SU-DHL-6 (cell line): ENCODE results near the gene MAP3K21.

Source experiments
- H2AFZ ChIP-seq: fragments of 200-600 bp; sonication (generic); 2 replicates; pipeline ENCODE4 v1.6.1; 2014; ENCODE audit warnings: low read depth, mild to moderate bottlenecking, moderate library complexity, mixed read lengths, antibody characterized with exemption, low read length; ENCODE audit not compliant: severe bottlenecking
- H3F3A ChIP-seq: fragments of 200-600 bp; shearing (Covaris generic); 2 replicates; pipeline ENCODE4 v1.6.0; 2016; ENCODE audit warnings: antibody characterized with exemption, mild to moderate bottlenecking; ENCODE audit not compliant: insufficient read depth
- H3K27ac ChIP-seq: fragments of 200-600 bp; sonication (generic); 2 replicates; pipeline ENCODE4 v1.5.1; 2016; ENCODE audit warnings: low read depth, mild to moderate bottlenecking, low read length, moderate library complexity, mixed read lengths
- H3K27me3 ChIP-seq: fragments of 200-600 bp; sonication (generic), shearing (Covaris generic); 2 replicates; pipeline ENCODE4 v1.6.0; 2014; ENCODE audit warnings: mild to moderate bottlenecking, low read length
- H3K36me3 ChIP-seq: fragments of 200-600 bp; sonication (generic); 2 replicates; pipeline ENCODE4 v1.6.1; 2014; ENCODE audit warnings: mild to moderate bottlenecking, low read length, mixed read lengths
- H3K4me2 ChIP-seq: fragments of 300-600, 200-600 bp; shearing (Covaris generic), sonication (generic); 2 replicates; pipeline ENCODE4 v1.6.0; 2014; ENCODE audit warnings: low read length, low read depth, mild to moderate bottlenecking; ENCODE audit not compliant: poor library complexity, severe bottlenecking
- H3K4me3 ChIP-seq: fragments of 200-600 bp; sonication (generic); 2 replicates; pipeline ENCODE4 v1.5.1; 2014; ENCODE audit warnings: antibody characterized with exemption, low read length, mild to moderate bottlenecking, mixed read lengths; ENCODE audit not compliant: insufficient read depth, poor library complexity, severe bottlenecking
- H3K79me2 ChIP-seq: fragments of 200-600 bp; sonication (generic); 2 replicates; pipeline ENCODE4 v1.6.1; 2014; ENCODE audit warnings: mild to moderate bottlenecking, low read length, moderate library complexity; ENCODE audit not compliant: insufficient read depth
- H3K9ac ChIP-seq: fragments of 200-600 bp; sonication (generic); 2 replicates; pipeline ENCODE4 v1.7.0; 2014; ENCODE audit warnings: mild to moderate bottlenecking, low read length
- H3K9me2 ChIP-seq: fragments of 200-600 bp; sonication (generic); replicated peaks from 2 replicates; pipeline ENCODE4 v1.6.1; 2014; ENCODE audit warnings: low read length; ENCODE audit not compliant: insufficient read depth
- H3K9me3 ChIP-seq: fragments of 200-600 bp; sonication (generic); 2 replicates; pipeline ENCODE4 v1.6.1; 2014; ENCODE audit warnings: low read length, mixed read lengths; ENCODE audit not compliant: insufficient read depth
- H4K20me1 ChIP-seq: fragments of 200-600 bp; sonication (generic); 2 replicates; pipeline ENCODE4 v1.6.1; 2014; ENCODE audit warnings: low read depth, mild to moderate bottlenecking, antibody characterized with exemption, low read length, moderate library complexity, mixed read lengths
- CTCF ChIP-seq: fragments of 200-600 bp; sonication (generic); IDR thresholded peaks from one replicate; pipeline ENCODE4 v1.5.1; 2017; ENCODE audit warnings: antibody characterized with exemption, mild to moderate bottlenecking, low read length, moderate library complexity; ENCODE audit not compliant: insufficient read depth, poor library complexity, severe bottlenecking
- EZH2phosphoT487 ChIP-seq: fragments of 200-600 bp; sonication (generic), shearing (Covaris generic); conservative IDR thresholded peaks from 2 replicates; pipeline ENCODE4 v1.6.1; 2018; ENCODE audit warnings: mild to moderate bottlenecking, antibody characterized with exemption, low read length, moderate library complexity, mixed read lengths

The MAP3K21 gene

GRCh38 chr1:233409540-233409939, 82.0 kb downstream of the MAP3K21 start:
- H3K9me3 ChIP-seq: no peaks in the 10 kb centered on the region
- TF ChIP-seq EZH2phosphoT487 (no peak), CTCF (no peak)
- H3K9me2 ChIP-seq: no peaks in the 10 kb centered on the region
- no peak overlapping the region for H3K4me3 ChIP-seq
- H3F3A ChIP-seq: no peaks in the 10 kb centered on the region
- H3K9ac ChIP-seq: no peak overlapping the region
- no peak overlapping the region for H3K4me2 ChIP-seq
- H3K79me2 ChIP-seq: no peaks in the 10 kb centered on the region
- H3K27ac ChIP-seq: no peak overlapping the region
- no peaks in the 10 kb centered on the region for H3K27me3 ChIP-seq
- H3K36me3 ChIP-seq: no peaks in the 10 kb centered on the region
- no peaks in the 10 kb centered on the region for H4K20me1 ChIP-seq
- H2AFZ ChIP-seq: no peak overlapping the region

- no peaks in the 10 kb centered on the region for H3K27me3 ChIP-seq
- H3K4me2 ChIP-seq: no peak overlapping the region
- no peak overlapping the region for H2AFZ ChIP-seq
- H3K9ac ChIP-seq: no peak overlapping the region
- no peaks in the 10 kb centered on the region for H3K9me2 ChIP-seq
- H3K9me3 ChIP-seq: no peaks in the 10 kb centered on the region
- no peaks in the 10 kb centered on the region for H3F3A ChIP-seq
- no peak for TF ChIP-seq EZH2phosphoT487
- TF ChIP-seq CTCF: no peak
- no peak overlapping the region for H3K27ac ChIP-seq
- no peaks in the 10 kb centered on the region for H3K36me3 ChIP-seq
- no peaks in the 10 kb centered on the region for H3K79me2 ChIP-seq
- H3K4me3 ChIP-seq: no peak overlapping the region
- H4K20me1 ChIP-seq: no peaks in the 10 kb centered on the region
These were observed 83.4 kb downstream of the MAP3K21 start for GRCh38 chr1:233410906-233411305.

GRCh38 chr1:233412812-233413211, 85.3 kb downstream of the MAP3K21 start:
- no peak overlapping the region for H3K4me2 ChIP-seq
- H3K27me3 ChIP-seq: no peaks in the 10 kb centered on the region
- H3K27ac ChIP-seq: no peak overlapping the region
- no peak overlapping the region for H3K9ac ChIP-seq
- no peaks in the 10 kb centered on the region for H3F3A ChIP-seq
- no peaks in the 10 kb centered on the region for H3K79me2 ChIP-seq
- H3K36me3 ChIP-seq: no peaks in the 10 kb centered on the region
- TF ChIP-seq EZH2phosphoT487 (no peak), CTCF (no peak)
- no peaks in the 10 kb centered on the region for H4K20me1 ChIP-seq
- H3K9me2 ChIP-seq: no peaks in the 10 kb centered on the region
- no peak overlapping the region for H2AFZ ChIP-seq
- H3K4me3 ChIP-seq: no peak overlapping the region
- H3K9me3 ChIP-seq: no peaks in the 10 kb centered on the region
